Right lobe of liver (tissue), 6 donors: ENCODE data around the gene BMAL1. TPM values are rescaled to one million over a fixed set of nuclear protein-coding genes. Genes with fewer than 3 reads are reported as not detected.

Experiments used
- ATAC-seq, 4 donors: fragments of 200-7000 bp; cut with Tn5 transposase; one replicate each; pipeline ENCODE4 v1.9.1; 2020; ENCODE audit warnings: mild to moderate bottlenecking in 4 of 4, moderate library complexity in 4 of 4
- DNase-seq, 3 donors: peaks; one replicate each; pipeline ENCODE4 v3.0.0-alpha.2; 2020
- H3K27ac ChIP-seq, 3 donors: fragments of 200-600 bp; one replicate each; pipeline ENCODE4 v1.8.0; 2022
- H3K27me3 ChIP-seq, 2 donors: fragments of 200-600 bp; one replicate each; pipeline ENCODE4 v1.8.0; 2022
- H3K36me3 ChIP-seq, 4 donors: fragments of 200-600 bp; sonication (generic) in 1 of 4; one replicate each; pipeline versions ENCODE4 v1.5.1 to v1.8.0; 2017 to 2022; ENCODE audit warnings: control low read depth in 1 of 4
- H3K4me1 ChIP-seq, 4 donors: fragments of 200-600 bp; sonication (generic) in 1 of 4; one replicate each; pipeline versions ENCODE4 v1.5.1 to v1.8.0; 2017 to 2022; ENCODE audit warnings: control low read depth in 1 of 4
- H3K4me3 ChIP-seq, 3 donors: fragments of 200-600 bp; one replicate each; pipeline ENCODE4 v1.8.0; 2022
- H3K9me3 ChIP-seq, 4 donors: fragments of 200-600 bp; sonication (generic) in 1 of 4; one replicate each; pipeline versions ENCODE4 v1.5.1 to v1.8.0; 2017 to 2022; ENCODE audit warnings: control low read depth in 1 of 4
- CTCF ChIP-seq, 4 donors: fragments of 200-600 bp in 3 of 4; fragments of 450-650 bp in 1 of 4; IDR thresholded peaks; one replicate each; pipeline versions ENCODE4 v1.5.1 to v1.8.0; 2016 to 2022; ENCODE audit warnings: antibody characterized with exemption in 4 of 4, mild to moderate bottlenecking in 2 of 4
- POLR2A ChIP-seq: fragments of 450-650 bp; IDR thresholded peaks from one replicate; pipeline ENCODE4 v1.6.1; 2017; ENCODE audit warnings: antibody characterized with exemption, mild to moderate bottlenecking
- WGBS: methylation state at CpG from one replicate; pipeline ENCODE4 v1.1.6; 2018; ENCODE audit warnings: low coverage, low lambda C conversion rate; ENCODE audit not compliant: insufficient coverage; ENCODE audit errors: missing lambda C conversion rate; 5-methylcytosine and 5-hydroxymethylcytosine counted together
- intact Hi-C, 2 donors: fragments of 100-400 bp; cut with DNase I; formaldehyde crosslinking; loops; one replicate each; pipeline versions ENCODE4 v1.11.2 to v1.14.1; 2022
- total RNA-seq, 6 experiments: library from RNA; depleted of rRNA in 2 of 6; stranded (reverse); fragments of >200 nt in 2 of 6; fragmentation: NEBNext Ultra II Directional in 3 of 6; extraction: Animal tissue kit (Norgen Biotek cat#: 25700) in 3 of 6; gene quantifications; one replicate each; pipeline versions ENCODE4 v1.1.0 to v1.2.4, GENCODE V29; 2016 to 2023
- donor health status: DM: no; HTN: yes; CAD: no.
- donor health status: DM: no; HTN: no; CAD: no.
- donor health status: DM: no; HTN: no; CAD: no.
- donor health status: DM: no; HTN: yes; CAD: no.
- donor health status: DM: no; HTN: yes; CAD: no.

BMAL1 gene
- total RNA-seq, 6 experiments from 2014 or later = 9.9 to 38.0 (median 12.9) TPM

GRCh38 chr11:13261591-13262061 lies 16.0 kb upstream of the BMAL1 start:
- intact Hi-C loops = no loop called here

DNA sequence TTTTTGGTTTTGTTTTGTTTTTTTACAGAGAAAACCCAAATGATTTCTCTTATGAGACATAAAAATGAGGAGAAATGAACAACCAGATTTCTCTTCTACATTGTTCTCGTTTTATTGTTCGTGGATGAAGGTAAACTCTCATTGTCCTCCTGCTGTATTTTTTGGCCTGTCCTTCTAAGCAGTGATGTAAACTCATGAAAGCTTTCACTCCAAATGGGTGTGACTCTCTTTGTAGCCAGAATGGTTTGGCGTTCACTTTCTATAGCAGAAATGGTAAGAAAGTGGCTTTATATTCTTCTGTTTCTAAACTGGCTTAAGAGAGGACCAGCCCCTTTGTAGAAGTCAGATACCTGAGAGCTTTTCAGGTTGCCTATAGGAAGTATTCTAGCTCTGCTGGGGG lies 15.5 kb upstream of the BMAL1 start:
- WGBS = 50% methylated on average over 3 of the region's 3 CpGs
- H3K27me3 ChIP-seq = no peaks in the 10 kb centered on the region
- no peak for DNase-seq
- H3K27ac ChIP-seq = no peak overlapping the region
- no peak overlapping the region for H3K4me3 ChIP-seq
- no peak for TF ChIP-seq POLR2A
- TF ChIP-seq CTCF (IDR thresholded peaks at IDR 0.05) = no peak
- no peaks in the 10 kb centered on the region for H3K36me3 ChIP-seq
- no peaks in the 10 kb centered on the region for H3K4me1 ChIP-seq
- no peaks in the 10 kb centered on the region for H3K9me3 ChIP-seq
- ATAC-seq = no peak
- intact Hi-C loops = no loop called here

More at GRCh38 chr11:13261591-13262061, 16.0 kb upstream of the BMAL1 start:
- H3K4me3 ChIP-seq = no peak overlapping the region
- no peaks in the 10 kb centered on the region for H3K36me3 ChIP-seq
- DNase-seq = no peak
- peak overlapping the region in 2 of 3 donors; percentile 17 to 18 for H3K27ac ChIP-seq
- no peaks in the 10 kb centered on the region for H3K4me1 ChIP-seq
- ATAC-seq = peak; percentile 62 to 85 (median 74)
- TF ChIP-seq CTCF (IDR thresholded peaks at IDR 0.05) (no peak), POLR2A (no peak)
- H3K9me3 ChIP-seq = no peaks in the 10 kb centered on the region
- 57% methylated on average over 8 of the region's 8 CpGs for WGBS
- H3K27me3 ChIP-seq = no peaks in the 10 kb centered on the region

GRCh38 chr11:13268791-13269190 lies 8.8 kb upstream of the BMAL1 start:
- intact Hi-C loops = no loop called here

GRCh38 chr11:13269775-13270174 lies 7.8 kb upstream of the BMAL1 start:
- Histone ChIP-seq H3K4me1 (no peaks in the 10 kb centered on the region), H3K9me3 (no peaks in the 10 kb centered on the region), H3K27ac (no peak overlapping the region), H3K27me3 (no peaks in the 10 kb centered on the region), H3K4me3 (no peak overlapping the region), H3K36me3 (no peaks in the 10 kb centered on the region)
- no peak for ATAC-seq
- TF ChIP-seq POLR2A (no peak), CTCF (IDR thresholded peaks at IDR 0.05) (no peak)
- intact Hi-C loops = no loop called here
- DNase-seq = no peak

More at GRCh38 chr11:13268791-13269190, 8.8 kb upstream of the BMAL1 start:
- no peaks in the 10 kb centered on the region for H3K36me3 ChIP-seq
- H3K4me1 ChIP-seq = no peaks in the 10 kb centered on the region
- H3K27ac ChIP-seq = no peak overlapping the region
- no peak overlapping the region for H3K4me3 ChIP-seq
- DNase-seq = no peak
- H3K27me3 ChIP-seq = no peaks in the 10 kb centered on the region
- TF ChIP-seq POLR2A = no peak
- TF ChIP-seq CTCF (IDR thresholded peaks at IDR 0.05) = no peak
- no peak for ATAC-seq
- H3K9me3 ChIP-seq = no peaks in the 10 kb centered on the region

DNA sequence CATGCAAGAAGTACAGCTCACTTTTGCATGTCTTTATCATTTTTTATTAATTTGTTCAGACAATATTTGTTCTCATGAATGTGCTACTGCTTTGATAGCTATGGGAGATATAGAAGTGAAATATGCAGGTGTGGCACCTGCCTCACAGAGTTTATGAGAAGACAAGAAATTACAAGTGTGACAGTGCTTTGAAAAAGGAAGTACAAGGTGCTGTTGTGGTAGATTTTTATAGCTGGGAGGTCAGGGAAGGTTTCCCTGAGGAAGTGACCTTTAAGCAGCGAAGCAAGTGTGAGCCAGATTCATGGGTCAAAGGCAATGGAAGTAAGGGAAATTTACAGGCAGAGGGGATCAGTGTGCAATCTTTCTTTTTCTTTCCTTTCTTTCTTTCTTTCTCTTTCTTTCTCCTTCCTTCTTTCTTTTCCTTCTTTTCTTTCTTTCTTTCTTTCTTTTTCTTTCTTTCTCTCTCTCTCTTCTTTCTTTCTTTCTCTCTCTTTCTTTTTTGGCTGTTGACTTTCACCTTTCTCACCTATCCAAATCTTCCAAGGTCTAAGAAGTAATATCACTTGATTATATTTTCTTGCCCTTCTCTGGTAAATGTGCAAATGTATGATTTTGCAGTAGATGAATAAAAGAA lies 6.4 kb upstream of the BMAL1 start:
- H3K4me1 ChIP-seq = peaks cover 0 to 2% (median 0%) of the 10 kb centered on the region in 4 donors
- no peaks in the 10 kb centered on the region for H3K36me3 ChIP-seq
- intact Hi-C loops = no loop called here
- H3K27ac ChIP-seq = no peak overlapping the region
- no peak overlapping the region for H3K4me3 ChIP-seq
- no peak for ATAC-seq
- H3K27me3 ChIP-seq = no peaks in the 10 kb centered on the region
- no peak for DNase-seq
- no peak for TF ChIP-seq CTCF (IDR thresholded peaks at IDR 0.05)
- no peak for TF ChIP-seq POLR2A
- 56% methylated on average over 1 of the region's 1 CpG for WGBS
- no peaks in the 10 kb centered on the region for H3K9me3 ChIP-seq
